Activated CD4-positive, alpha-beta T cell treated with anti-CD3 and anti-CD28 coated beads, Interleukin-2, amount 50 U/mL, for 4 hours (primary cell): ENCODE results near the gene OR4C12.
"Not testable (repeated sequence)": the region's sequence is repeated elsewhere in the genome, so short reads cannot be mapped to it uniquely, and the experiment has no call there.

ENCODE experiments used
- DNase-seq, 2 experiments: peaks; one replicate each; pipeline ENCODE4 v3.0.0-alpha.2; 2020

The OR4C12 gene

DNA sequence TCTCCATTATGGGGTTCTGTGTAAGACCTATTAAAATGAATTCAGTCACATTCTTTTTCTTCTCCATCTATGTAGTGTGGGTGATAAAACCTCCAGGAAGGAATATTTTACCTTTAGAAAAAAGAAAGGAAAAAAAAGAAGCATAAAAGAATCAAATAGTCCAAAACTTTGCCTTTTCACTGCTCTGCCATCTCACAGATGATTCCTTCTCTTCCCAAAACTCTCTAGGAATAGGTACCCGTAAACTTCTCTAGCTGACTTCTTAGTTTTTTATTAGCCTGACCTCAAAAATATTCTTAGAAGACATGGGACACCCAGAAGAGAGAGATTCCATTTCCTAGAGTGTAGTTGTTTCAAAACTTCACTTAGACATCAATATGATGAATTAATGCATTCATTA is at the start of gene OR4C12:
OR4C12 (minus strand) TSS at position 101 of the 400 bp plus-strand sequence; CDS start at position 67, 34 bp downstream.
- not testable (repeated sequence) for DNase-seq

DNA sequence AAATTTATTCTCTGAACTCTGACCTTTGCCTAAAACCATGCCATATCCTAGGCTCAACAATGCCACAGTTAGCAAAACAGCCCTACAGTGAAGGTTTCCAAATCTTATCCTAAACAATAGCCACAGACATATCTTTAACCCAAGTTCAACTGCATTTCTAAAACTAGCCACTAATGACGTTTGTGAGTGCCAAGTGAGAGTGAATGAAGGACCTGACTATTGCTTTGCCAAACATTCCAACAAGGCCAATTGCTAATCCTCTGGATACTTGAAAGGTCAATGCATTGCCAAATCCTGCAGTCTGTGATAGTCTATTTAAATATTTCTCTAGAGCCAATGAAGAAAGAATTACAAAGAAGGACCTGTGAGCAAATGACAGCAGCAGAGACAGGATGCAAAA is 47.9 kb upstream of the OR4C12 start:
- DNase-seq: no peak

DNA sequence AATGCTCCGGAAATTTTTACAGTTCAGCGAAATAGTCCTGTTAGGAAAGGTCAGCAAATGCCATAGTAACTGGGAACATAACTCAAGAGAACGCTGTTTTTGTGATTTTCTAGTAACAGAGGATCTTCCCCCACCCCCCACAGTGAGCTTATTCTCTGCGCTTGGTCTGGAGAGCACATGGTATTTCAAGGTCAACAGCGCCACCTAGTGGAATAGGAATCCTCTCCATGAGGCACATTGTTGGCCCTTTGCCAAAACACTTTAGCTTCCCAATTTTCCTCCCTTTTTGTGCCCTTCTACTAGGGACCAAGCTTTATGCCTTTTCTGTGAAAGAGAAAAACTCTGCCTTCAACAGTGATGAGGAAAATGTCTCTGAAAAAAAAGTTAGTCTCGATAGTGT is 13.2 kb upstream of the OR4C12 start:
- DNase-seq: peak in 1 of 2 experiments; percentile 1

DNA sequence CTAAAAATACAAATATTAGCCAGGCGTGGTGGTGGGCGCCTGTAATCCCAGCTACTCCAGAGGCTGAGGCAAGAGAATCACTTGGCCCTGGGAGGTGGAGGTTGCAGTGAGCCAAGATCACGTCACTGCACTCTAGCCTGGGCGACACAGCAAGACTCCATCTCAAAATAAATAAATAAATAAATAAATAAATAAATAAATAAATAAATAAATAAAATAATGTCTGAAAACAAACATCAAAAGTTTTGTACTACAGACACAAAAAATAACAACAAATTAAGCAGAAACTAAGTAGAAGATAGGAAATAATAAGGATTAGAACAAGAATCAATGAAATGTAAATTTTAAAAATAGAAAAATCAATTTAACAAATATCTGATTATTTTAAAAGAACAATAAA is 8.9 kb downstream of the OR4C12 start:
- not testable (repeated sequence) for DNase-seq

DNA sequence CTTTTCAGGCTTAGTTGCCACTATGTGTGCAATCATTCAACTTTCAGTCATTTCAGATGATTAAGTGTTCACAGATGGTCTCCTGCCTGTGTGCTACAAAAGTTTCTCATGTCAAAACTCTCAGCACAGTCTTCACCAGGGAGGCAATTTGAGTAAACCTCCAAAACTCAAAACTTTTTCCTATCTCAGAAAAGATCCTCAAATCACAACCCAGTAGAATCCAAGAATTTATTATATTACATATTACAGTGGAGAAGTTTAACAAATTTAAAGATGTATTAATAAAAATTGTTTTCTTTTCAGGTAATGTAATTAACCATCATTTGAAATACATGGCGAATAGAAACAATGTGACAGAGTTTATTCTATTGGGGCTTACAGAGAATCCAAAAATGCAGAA is 30.2 kb downstream of the OR4C12 start, which contains the start of gene OR4C13:
OR4C13 (plus strand) TSS at position 301 of the 400 bp plus-strand sequence; CDS start at position 333, 32 bp downstream.
- no peak for DNase-seq

DNA sequence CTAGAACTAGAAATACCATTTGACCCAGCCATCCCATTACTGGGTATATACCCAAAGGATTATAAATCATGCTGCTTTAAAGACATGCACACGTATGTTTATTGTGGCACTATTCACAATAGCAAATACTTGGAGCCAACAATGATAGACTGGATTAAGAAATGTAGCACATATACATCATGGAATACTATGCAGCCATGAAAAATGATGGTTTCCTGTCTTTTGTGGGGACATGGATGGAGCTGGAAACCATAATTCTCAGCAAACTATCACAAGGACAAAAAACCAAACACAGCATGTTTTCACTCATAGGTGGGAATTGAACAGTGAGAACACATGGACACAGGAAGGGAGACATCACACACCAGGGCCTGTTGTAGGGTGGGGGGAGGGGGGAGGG is 33.6 kb downstream of the OR4C12 start:
- DNase-seq: not testable (repeated sequence)
